HCT116 (cell line): ENCODE results near the gene CPNE2. TPM values are rescaled to one million over a fixed set of nuclear protein-coding genes. Genes with fewer than 3 reads are reported as not detected.

ENCODE experiments used
- ATAC-seq: fragments of 200-7000 bp; cut with Tn5 transposase; 2 replicates; pipeline ENCODE4 v1.9.1; 2020; ENCODE audit warnings: mild to moderate bottlenecking, moderate library complexity
- BruUV-seq: library from RNA; stranded (reverse); fragments of 400-500 nt; replicated peaks from 2 replicates; lab custom pipeline; 2021; lab: Mats Ljungman, UMichigan
- CTCF ChIA-PET: fragments of 300-600 bp; sonication (Branson Sonifier 250); formaldehyde crosslinking; loops from one replicate; lab custom pipeline; 2021; ENCODE audit warnings: antibody characterized with exemption; lab: Charles Lee
- POLR2A ChIA-PET: fragments of 300-600, 350-600 bp; sonication (Branson Sonifier 250); formaldehyde crosslinking; loops from one replicate; lab custom pipeline; 2021; ENCODE audit warnings: antibody characterized with exemption; lab: Charles Lee
- RAD21 ChIA-PET, 2 experiments: fragments of 300-600 bp; sonication (Branson Sonifier 250); formaldehyde crosslinking; loops; one replicate each; lab custom pipeline; 2023; ENCODE audit warnings: low total read pairs in 2 of 2; ENCODE audit not compliant: uncharacterized antibody in 2 of 2, unreplicated experiment in 2 of 2, low non-redundant PET in 1 of 2; lab: Charles Lee
- DNase-seq: peaks from one replicate; pipeline ENCODE4 v3.0.0-alpha.2; 2010; ENCODE audit warnings: low read depth, low spot score
- H2AFZ ChIP-seq: fragments of 200-600 bp; shearing (Covaris generic), sonication (generic); 2 replicates; pipeline ENCODE4 v1.6.1; 2017; ENCODE audit warnings: low read depth, mixed run types, mixed read lengths, antibody characterized with exemption, low read length; ENCODE audit not compliant: poor library complexity, severe bottlenecking
- H3K27ac ChIP-seq: 2 replicates; pipeline ENCODE4 v1.5.1; 2012; ENCODE audit warnings: low read depth, low read length
- H3K27me3 ChIP-seq: fragments of 200-600 bp; sonication (generic); 2 replicates; pipeline ENCODE4 v1.6.1; 2016; ENCODE audit warnings: mixed run types, low read length, mixed read lengths; ENCODE audit not compliant: insufficient read depth
- H3K36me3 ChIP-seq, 2 experiments: fragments of 200-500 bp in 1 of 2; fragments of 200-600 bp in 1 of 2; sonication (Bioruptor generic) in 1 of 2; sonication (generic) in 1 of 2; 2 replicates each; pipeline versions ENCODE4 v1.5.1 to v1.6.1; 2014 to 2016; ENCODE audit warnings: low read length in 2 of 2, inconsistent platforms in 1 of 2, mixed read lengths in 1 of 2, mixed run types in 1 of 2; ENCODE audit not compliant: insufficient read depth in 2 of 2, control insufficient read depth in 1 of 2
- H3K4me1 ChIP-seq, 2 experiments: fragments of 200-600 bp in 1 of 2; sonication (generic) in 1 of 2; 2 replicates each; pipeline versions ENCODE4 v1.5.1 to v1.6.1; 2012 to 2017; ENCODE audit warnings: low read length in 2 of 2, inconsistent platforms in 1 of 2, mild to moderate bottlenecking in 1 of 2, mixed read lengths in 1 of 2, mixed run types in 1 of 2, moderate library complexity in 1 of 2; ENCODE audit not compliant: insufficient read depth in 2 of 2, control insufficient read depth in 1 of 2
- H3K4me2 ChIP-seq: fragments of 200-600 bp; sonication (generic); 2 replicates; pipeline ENCODE4 v1.6.1; 2017; ENCODE audit warnings: mixed run types, low read length, mixed read lengths
- H3K4me3 ChIP-seq, 2 experiments: fragments of 200-600 bp in 1 of 2; sonication (generic) in 1 of 2; replicated peaks in 1 of 2; 2 replicates each; pipeline ENCODE4 v1.5.1; 2011 to 2016; ENCODE audit warnings: low read length in 2 of 2, control low read depth in 1 of 2, low read depth in 1 of 2, mild to moderate bottlenecking in 1 of 2, mixed read lengths in 1 of 2, mixed run types in 1 of 2
- H3K79me2 ChIP-seq: fragments of 200-600 bp; sonication (generic); 2 replicates; pipeline ENCODE4 v1.6.1; 2017; ENCODE audit warnings: mild to moderate bottlenecking, mixed run types, low read length, moderate library complexity, mixed read lengths; ENCODE audit not compliant: insufficient read depth
- H3K9ac ChIP-seq: fragments of 200-600 bp; sonication (generic); 2 replicates; pipeline ENCODE4 v1.6.1; 2016; ENCODE audit warnings: low read length, mixed read lengths
- H3K9me2 ChIP-seq: fragments of 200-600 bp; sonication (generic), shearing (Covaris generic); 2 replicates; pipeline ENCODE4 v1.6.1; 2017; ENCODE audit warnings: mixed run types, mild to moderate bottlenecking, moderate library complexity; ENCODE audit not compliant: insufficient read depth
- H3K9me3 ChIP-seq, 2 experiments: fragments of 200-500 bp in 1 of 2; fragments of 200-600 bp in 1 of 2; sonication (Bioruptor generic) in 1 of 2; sonication (generic) in 1 of 2; 2 replicates each; pipeline ENCODE4 v1.6.1; 2014 to 2017; ENCODE audit warnings: low read length in 2 of 2, mixed read lengths in 2 of 2, inconsistent platforms in 1 of 2, low read depth in 1 of 2, mild to moderate bottlenecking in 1 of 2, mixed run types in 1 of 2, moderate library complexity in 1 of 2; ENCODE audit not compliant: control insufficient read depth in 1 of 2, insufficient read depth in 1 of 2
- H4K20me1 ChIP-seq: fragments of 200-600 bp; sonication (generic), shearing (Covaris generic); 2 replicates; pipeline ENCODE4 v1.6.1; 2017; ENCODE audit warnings: mixed run types, mild to moderate bottlenecking, moderate library complexity; ENCODE audit not compliant: insufficient read depth
- CBX3 ChIP-seq: IDR thresholded peaks from 2 replicates; pipeline ENCODE4 v1.6.1; 2012; ENCODE audit warnings: low read depth
- CEBPB ChIP-seq: IDR thresholded peaks from 2 replicates; pipeline ENCODE4 v1.6.1; 2012; ENCODE audit warnings: low read depth
- EGR1 ChIP-seq: IDR thresholded peaks from 2 replicates; pipeline ENCODE4 v1.6.1; 2012; ENCODE audit warnings: low read depth
- EZH2 ChIP-seq: fragments of 200-600 bp; sonication (generic); IDR thresholded peaks from 2 replicates; pipeline ENCODE4 v1.6.1; 2017; ENCODE audit warnings: antibody characterized with exemption, mixed run types
- FOSL1 ChIP-seq: IDR thresholded peaks from 2 replicates; pipeline ENCODE4 v1.6.1; 2012; ENCODE audit warnings: low read depth
- SRF ChIP-seq: IDR thresholded peaks from 2 replicates; pipeline ENCODE4 v1.6.1; 2012; ENCODE audit warnings: low read depth
- TCF7L2 ChIP-seq: IDR thresholded peaks from 2 replicates; pipeline ENCODE4 v1.7.0; 2011; ENCODE audit warnings: borderline replicate concordance, inconsistent platforms; ENCODE audit not compliant: insufficient read depth, insufficient read length; ENCODE audit errors: extremely low read depth
- ZNF274 ChIP-seq: fragments of 200-500 bp; sonication (Bioruptor generic); IDR thresholded peaks from 2 replicates; pipeline ENCODE4 v1.6.1; 2014; ENCODE audit warnings: mild to moderate bottlenecking, low read depth, low read length, inconsistent platforms
- intact Hi-C: fragments of 100-400 bp; cut with micrococcal nuclease; formaldehyde crosslinking; loops from 2 replicates; pipeline ENCODE4 v1.10.0; 2022
- total RNA-seq: library from RNA; stranded (reverse); gene quantifications from one replicate; pipeline ENCODE4 v1.2.1, GENCODE V29; 2021; ENCODE audit not compliant: unreplicated experiment
- TF ChIP-seq, protein P1 (sequence below): IDR thresholded peaks from 2 replicates; pipeline ENCODE4 v1.6.1; 2012; ENCODE audit warnings: low read depth
- TF ChIP-seq, protein P2 (sequence below): IDR thresholded peaks from 2 replicates; pipeline ENCODE4 v1.6.1; 2012

CPNE2 gene
- total RNA-seq, 1 experiment from 2014 or later: 31.2 TPM

GRCh38 chr16:57140931-57141668 lies 48.7 kb downstream of the CPNE2 start:
- Histone ChIP-seq H3K79me2 (no peaks in the 10 kb centered on the region), H3K9me3 (no peaks in the 10 kb centered on the region), H3K9me2 (no peaks in the 10 kb centered on the region), H4K20me1 (no peaks in the 10 kb centered on the region), H3K27me3 (no peaks in the 10 kb centered on the region), H3K4me1 (no peaks in the 10 kb centered on the region), H2AFZ (no peak overlapping the region), H3K9ac (no peak overlapping the region), H3K27ac (no peak overlapping the region), H3K36me3 (no peaks in the 10 kb centered on the region), H3K4me2 (no peak overlapping the region), H3K4me3 (no peak overlapping the region)
- BruUV-seq: no TSS peak
- CTCF ChIA-PET: no interaction called here
- RAD21 ChIA-PET: no interaction called here
- POLR2A ChIA-PET: no interaction called here
- DNase-seq (no peak), ATAC-seq (no peak)
- intact Hi-C loops: no loop called here
- TF ChIP-seq EZH2 (no peak), CBX3 (no peak), EGR1 (no peak), SRF (no peak), ZNF274 (no peak), FOSL1 (no peak), CEBPB (no peak), TCF7L2 (no peak)
- TF ChIP-seq, protein P1, sequence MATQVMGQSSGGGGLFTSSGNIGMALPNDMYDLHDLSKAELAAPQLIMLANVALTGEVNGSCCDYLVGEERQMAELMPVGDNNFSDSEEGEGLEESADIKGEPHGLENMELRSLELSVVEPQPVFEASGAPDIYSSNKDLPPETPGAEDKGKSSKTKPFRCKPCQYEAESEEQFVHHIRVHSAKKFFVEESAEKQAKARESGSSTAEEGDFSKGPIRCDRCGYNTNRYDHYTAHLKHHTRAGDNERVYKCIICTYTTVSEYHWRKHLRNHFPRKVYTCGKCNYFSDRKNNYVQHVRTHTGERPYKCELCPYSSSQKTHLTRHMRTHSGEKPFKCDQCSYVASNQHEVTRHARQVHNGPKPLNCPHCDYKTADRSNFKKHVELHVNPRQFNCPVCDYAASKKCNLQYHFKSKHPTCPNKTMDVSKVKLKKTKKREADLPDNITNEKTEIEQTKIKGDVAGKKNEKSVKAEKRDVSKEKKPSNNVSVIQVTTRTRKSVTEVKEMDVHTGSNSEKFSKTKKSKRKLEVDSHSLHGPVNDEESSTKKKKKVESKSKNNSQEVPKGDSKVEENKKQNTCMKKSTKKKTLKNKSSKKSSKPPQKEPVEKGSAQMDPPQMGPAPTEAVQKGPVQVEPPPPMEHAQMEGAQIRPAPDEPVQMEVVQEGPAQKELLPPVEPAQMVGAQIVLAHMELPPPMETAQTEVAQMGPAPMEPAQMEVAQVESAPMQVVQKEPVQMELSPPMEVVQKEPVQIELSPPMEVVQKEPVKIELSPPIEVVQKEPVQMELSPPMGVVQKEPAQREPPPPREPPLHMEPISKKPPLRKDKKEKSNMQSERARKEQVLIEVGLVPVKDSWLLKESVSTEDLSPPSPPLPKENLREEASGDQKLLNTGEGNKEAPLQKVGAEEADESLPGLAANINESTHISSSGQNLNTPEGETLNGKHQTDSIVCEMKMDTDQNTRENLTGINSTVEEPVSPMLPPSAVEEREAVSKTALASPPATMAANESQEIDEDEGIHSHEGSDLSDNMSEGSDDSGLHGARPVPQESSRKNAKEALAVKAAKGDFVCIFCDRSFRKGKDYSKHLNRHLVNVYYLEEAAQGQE: no peak
- TF ChIP-seq, protein P2, sequence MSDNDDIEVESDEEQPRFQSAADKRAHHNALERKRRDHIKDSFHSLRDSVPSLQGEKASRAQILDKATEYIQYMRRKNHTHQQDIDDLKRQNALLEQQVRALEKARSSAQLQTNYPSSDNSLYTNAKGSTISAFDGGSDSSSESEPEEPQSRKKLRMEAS: no peak
